Cardiac septum (tissue), 1 donor: Measurements from ENCODE around the gene DNM1. TPM values are rescaled to one million over a fixed set of nuclear protein-coding genes. Genes with fewer than 3 reads are reported as not detected.
A peak's percentile ranks its signal among the peaks of the same experiment; 100 is the strongest.
"Not testable (repeated sequence)": the region's sequence is repeated elsewhere in the genome, so short reads cannot be mapped to it uniquely, and the experiment has no call there.

Experiments used
- DNase-seq: peaks from one replicate; pipeline ENCODE4 v3.0.0-alpha.2; 2020; ENCODE audit warnings: low spot score
- intact Hi-C: fragments of 100-400 bp; cut with DNase I; formaldehyde crosslinking; loops from one replicate; pipeline ENCODE4 v1.14.0; 2022
- total RNA-seq: library from RNA; stranded (reverse); fragmentation: NEBNext Ultra II Directional; extraction: Animal tissue kit (Norgen Biotek cat#: 25700); gene quantifications from one replicate; pipeline ENCODE4 v1.2.1, GENCODE V29; 2021
- donor health status: DM: no; HTN: no; CAD: no.

Gene DNM1
- total RNA-seq, 1 donor from 2014 or later = 7.3 TPM

DNA sequence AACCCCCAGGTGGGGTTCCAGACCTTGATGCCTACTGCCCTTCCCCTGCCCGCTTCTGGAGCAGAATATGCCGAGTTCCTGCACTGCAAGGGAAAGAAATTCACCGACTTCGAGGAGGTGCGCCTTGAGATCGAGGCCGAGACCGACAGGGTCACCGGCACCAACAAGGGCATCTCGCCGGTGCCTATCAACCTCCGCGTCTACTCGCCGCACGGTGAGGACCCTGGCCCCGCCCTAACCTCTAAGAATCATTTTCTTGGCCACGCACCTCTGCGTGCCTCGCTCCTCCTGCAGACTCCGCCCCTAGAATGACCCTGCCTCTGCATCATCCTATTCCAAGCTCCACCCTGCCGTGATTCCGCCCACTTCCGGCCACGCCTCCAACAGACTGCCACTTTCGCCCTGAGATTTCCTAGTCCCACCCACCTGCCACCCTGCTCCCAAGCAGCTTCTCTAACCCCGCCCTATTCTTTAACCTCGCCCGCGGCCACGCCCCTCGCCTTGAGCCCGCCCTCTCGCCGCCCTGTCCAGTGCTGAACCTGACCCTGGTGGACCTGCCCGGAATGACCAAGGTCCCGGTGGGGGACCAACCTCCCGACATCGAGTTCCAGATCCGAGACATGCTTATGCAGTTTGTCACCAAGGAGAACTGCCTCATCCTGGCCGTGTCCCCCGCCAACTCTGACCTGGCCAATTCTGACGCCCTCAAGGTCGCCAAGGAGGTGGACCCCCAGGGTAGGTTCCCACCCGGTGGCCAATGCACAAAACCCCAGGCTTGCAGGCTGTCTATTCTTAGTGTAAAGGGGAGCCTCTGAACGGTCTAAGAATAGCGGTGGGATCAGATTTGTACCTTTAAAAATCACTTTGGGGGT is 15.6 kb downstream of the DNM1 start:
- peak; percentile 94 for DNase-seq
- intact Hi-C loops = no loop called here

DNA sequence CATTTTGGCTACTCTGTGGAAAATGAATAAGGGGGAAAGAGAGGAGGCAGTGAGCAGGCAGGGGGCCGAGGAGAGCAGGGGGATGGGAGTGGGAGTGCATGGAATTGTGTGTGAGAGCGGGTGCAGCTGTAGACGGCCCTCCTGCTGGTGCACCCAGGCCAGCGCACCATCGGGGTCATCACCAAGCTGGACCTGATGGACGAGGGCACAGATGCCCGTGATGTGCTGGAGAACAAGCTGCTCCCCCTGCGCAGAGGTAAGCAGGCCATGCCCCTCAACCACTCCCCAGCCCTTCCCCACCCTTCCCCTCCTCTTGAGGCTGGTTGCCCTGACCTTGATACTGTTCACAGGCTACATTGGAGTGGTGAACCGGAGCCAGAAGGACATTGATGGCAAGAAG is 16.7 kb downstream of the DNM1 start:
- intact Hi-C loops = no loop called here
- no peak for DNase-seq

DNA sequence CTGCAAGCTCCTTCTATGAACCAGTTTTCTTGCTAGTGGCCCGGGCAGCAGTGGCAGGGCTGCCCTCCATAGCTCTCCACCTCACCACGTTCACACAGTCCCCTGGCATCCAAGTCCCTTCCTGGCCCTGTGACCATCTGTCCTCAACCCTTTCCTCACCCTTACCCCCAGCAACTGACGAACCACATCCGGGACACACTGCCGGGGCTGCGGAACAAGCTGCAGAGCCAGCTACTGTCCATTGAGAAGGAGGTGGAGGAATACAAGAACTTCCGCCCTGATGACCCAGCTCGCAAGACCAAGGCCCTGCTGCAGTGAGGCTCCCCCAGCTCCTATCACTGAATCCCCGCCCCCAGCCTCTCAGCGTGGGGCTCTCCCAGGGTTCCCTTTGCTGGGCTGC is 18.8 kb downstream of the DNM1 start:
- intact Hi-C loops = no loop called here
- no peak for DNase-seq

GRCh38 chr9:128222880-128223670 is 19.9 kb downstream of the DNM1 start:
- intact Hi-C loops = no loop called here
- DNase-seq = no peak

DNA sequence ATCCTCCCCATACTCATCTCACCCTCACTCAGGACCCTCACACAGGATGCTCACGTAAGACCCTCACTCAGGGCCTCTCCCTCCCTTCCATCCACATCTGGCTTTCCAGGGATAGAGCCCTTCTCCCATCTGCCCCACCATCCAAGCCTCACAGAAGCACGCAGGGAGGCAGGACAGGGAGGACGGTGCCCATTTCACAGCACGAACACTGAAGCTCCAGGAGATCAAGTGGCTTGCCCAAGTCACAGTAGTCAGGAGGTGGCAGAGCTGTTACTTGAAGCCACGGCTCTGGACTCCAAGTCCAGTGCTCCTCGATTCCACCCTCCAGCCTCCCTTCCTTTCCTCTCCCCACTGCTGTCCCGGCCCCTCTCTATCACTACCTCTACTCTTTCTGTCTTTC is 21.7 kb downstream of the DNM1 start:
- no peak for DNase-seq
- intact Hi-C loops = no loop called here

DNA sequence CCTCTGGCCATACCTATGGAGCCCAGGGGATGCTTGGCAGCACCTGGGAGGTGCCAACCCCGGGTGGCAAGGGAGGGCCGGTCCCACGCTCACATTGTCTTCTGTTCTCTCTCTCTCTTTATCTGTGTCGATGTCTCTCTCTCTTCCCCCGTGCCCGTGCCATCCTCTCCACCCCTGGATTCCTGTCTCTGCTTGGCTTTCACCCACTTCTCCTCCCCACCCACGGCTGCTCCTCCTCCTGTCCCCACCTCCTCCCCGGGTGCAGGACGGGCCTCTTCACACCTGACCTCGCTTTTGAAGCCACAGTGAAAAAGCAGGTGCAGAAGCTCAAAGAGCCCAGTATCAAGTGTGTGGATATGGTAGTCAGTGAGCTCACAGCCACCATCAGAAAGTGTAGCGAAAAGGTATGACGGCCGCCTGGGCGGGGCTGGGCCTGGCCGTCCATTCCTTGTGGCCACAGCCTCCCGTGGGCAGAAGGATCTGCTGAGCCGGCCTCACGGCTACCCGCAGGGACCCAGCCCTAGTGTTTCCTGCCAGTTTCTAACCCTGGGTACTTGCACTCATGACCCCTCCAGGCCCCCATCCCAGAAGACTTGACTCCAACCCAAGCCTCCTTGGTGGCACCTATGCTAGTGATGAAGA is 22.7 kb downstream of the DNM1 start:
- intact Hi-C loops = no loop called here
- DNase-seq = no peak

DNA sequence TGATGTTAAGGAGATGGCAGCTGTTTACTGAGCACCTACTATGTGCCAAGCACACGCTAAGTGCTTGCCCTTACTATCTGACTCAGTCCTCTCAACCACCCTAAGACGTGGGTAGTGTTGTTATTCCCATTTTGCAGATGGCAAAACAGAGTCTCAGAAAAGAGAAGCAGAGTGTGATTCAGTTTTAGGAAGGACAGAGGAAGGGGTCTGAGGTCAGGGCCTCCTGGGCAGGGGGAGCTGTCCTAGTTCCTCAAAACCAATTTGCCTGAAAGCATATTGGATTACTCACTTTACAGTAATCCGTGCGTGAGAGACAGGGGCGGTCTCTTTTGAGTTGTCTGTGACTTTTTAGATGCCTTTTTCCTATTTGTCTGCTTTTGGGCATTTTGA is 23.2 kb downstream of the DNM1 start:
- intact Hi-C loops = no loop called here
- no peak for DNase-seq

DNA sequence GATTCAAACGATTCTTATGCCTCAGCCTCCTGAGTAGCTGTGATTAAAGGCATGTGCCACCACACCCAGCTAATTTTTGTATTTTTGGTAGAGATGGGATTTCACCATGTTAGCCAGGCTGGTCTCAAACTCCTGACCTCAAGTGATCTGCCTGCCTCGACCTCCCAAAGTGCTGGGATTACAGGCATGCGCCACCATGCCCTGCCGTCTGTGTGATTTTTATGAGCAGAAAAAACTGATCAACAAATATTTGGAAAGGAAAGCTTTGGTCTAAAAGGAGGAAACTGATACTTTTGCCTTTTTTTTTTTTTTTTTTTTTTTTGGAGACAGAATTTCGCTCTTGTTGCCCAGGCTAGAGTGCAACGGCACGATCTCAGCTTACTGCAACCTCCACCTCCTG is 27.7 kb downstream of the DNM1 start:
- intact Hi-C loops, DNase-seq: not testable (repeated sequence)

GRCh38 chr9:128231638-128232527 is 28.7 kb downstream of the DNM1 start:
- DNase-seq = no peak
- intact Hi-C loops = no loop called here

DNA sequence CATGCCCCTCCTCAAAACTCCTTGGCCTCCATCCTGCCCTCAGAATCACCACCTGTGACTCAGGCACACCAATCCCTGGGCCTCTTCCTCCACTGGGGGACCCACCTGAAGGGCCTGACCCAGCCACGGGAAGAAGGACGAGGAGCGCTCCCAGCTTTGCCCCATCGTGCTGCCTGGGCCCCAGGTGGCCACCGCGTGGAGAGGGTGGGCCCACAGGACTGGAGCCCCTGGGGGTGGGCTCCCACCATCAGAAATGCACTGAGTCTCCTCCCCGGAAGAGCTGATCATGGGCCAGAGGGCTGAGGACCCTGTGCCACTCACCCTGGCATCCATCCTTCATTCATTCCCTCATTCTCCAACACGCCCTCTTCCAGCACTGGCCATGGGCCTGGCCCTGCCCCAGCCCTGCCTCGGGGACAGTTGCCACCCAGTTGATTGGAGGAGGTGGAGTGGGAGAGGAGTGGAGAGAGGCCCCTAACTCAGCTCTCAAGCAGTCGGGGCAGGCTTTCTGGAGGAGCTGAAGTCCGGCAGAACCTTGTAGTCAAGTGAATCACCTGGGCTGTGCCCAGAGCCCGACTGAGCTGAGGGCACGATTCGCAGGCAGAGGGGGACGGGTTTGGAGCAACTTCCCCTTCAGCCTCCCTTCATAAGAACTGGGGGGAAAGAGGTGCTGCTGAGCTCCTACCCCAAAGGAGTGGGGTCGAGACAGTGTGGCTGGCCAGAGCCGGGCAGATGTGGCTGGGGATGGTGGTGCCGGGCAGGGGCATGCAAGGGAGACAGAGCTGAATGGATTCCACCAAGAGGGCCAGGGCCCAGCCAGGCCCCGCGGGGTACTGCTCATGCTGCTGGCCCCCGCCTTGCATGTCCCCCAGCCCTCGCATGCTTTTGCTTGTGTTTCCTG is 29.6 kb downstream of the DNM1 start:
- DNase-seq = no peak
- intact Hi-C loops = no loop called here

- no peak for DNase-seq
- intact Hi-C loops = no loop called here
Measured at GRCh38 chr9:128233817-128234406, 30.7 kb downstream of the DNM1 start.

GRCh38 chr9:128242124-128242523 is 38.9 kb downstream of the DNM1 start:
- intact Hi-C loops = no loop called here
- DNase-seq = no peak

DNA sequence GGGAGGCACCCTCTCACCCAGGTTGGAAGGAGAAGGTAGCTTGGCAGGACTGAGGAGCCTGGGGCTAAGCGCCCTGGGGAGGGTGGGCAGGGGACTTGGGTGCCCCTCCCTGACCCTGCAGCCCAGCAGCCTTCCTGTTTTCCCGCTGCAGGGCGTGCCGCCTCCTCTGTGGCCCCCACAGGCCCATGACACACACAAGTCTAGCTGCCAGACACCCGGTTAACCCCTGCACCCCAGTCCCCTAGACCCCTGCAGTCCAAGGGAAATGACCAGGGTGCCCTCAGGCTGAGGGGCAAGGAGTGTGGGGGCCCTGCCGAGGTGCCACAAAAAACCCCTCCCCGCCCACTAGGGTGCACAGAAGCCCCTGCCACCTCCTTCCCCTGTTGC is 39.6 kb downstream of the DNM1 start:
- intact Hi-C loops = no loop called here

GRCh38 chr9:128243215-128244018 is 40.2 kb downstream of the DNM1 start:
- DNase-seq = peak; percentile 76
- intact Hi-C loops = no loop called here

More for the DNA sequence above, 39.6 kb downstream of the DNM1 start:
- no peak for DNase-seq

- DNase-seq = no peak
- intact Hi-C loops = no loop called here
Measured at GRCh38 chr9:128244091-128244836, 41.1 kb downstream of the DNM1 start.

DNA sequence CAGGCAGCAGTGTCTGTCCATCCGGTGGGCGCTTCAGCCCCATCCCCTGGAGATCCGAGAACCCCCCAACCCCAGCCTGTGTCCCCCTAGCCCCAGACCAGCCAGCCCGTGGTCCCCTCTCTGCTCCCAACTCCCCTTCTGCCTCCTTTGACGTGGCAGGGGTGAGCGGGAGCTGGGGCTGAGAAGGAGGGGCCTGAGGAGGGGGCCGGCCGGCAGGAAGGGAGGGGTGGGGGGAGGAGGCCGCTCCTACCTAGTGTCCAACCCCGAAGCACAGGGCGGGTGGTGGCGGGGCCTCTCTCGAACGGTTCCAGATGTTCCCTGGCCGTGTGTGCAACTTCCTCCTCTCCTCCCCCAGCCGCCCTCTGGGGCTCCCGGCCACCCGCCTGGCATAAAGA is 41.7 kb downstream of the DNM1 start:
- intact Hi-C loops = loop anchor here (5.0 kb wide), 1 partner anchor 43 kb away; the partner anchor contains the start of gene DNM1
- peak; percentile 90 for DNase-seq
